EH (cell line): ENCODE data around the gene SORCS1.

Experiments used
- DNase-seq: peaks from one replicate; pipeline ENCODE4 v3.0.0-alpha.2; 2015; ENCODE audit warnings: low read depth

The SORCS1 gene

GRCh38 chr10:106992055-106992454 lies 172.5 kb downstream of the SORCS1 start:
- DNase-seq: no peak

DNA sequence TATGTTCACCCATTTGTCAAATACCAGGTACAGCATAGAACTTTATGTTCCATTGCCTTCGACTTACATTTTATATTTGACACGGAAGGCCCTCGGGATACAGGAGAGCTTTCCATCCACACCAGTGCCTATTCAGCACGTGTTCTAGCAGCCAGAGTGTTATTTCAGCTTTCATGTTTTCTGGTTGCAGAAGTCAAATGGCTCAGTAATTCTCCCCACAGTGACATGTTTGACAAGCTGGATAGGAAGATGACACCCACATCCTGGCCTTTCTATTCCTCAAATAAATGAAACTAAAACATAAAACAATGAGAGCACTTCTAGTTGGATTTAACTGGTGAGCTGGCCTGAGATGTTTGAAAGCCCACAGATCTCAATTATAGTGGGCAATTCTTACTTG lies 173.4 kb downstream of the SORCS1 start:
- no peak for DNase-seq

DNA sequence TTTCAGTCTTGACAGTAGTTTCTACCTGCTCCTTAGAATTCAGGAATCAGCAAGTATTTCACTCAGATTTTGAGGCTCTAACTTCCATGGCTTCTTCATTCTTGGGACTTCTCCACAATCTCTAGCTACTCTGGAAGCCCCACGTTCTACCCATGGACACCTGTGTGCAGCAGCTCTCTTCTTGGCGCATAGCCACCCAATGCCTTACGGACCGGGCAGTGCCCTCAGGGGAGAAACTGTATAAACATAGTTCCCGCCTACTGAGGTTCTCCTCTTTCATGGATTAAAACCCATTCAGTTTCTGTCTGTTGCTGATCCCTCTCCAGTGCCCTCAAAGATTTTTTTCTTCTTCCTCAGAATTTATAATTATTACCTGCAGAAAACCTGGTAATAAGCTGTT lies 177.1 kb downstream of the SORCS1 start:
- DNase-seq: no peak

GRCh38 chr10:106982268-106982667 lies 182.2 kb downstream of the SORCS1 start:
- no peak for DNase-seq

DNA sequence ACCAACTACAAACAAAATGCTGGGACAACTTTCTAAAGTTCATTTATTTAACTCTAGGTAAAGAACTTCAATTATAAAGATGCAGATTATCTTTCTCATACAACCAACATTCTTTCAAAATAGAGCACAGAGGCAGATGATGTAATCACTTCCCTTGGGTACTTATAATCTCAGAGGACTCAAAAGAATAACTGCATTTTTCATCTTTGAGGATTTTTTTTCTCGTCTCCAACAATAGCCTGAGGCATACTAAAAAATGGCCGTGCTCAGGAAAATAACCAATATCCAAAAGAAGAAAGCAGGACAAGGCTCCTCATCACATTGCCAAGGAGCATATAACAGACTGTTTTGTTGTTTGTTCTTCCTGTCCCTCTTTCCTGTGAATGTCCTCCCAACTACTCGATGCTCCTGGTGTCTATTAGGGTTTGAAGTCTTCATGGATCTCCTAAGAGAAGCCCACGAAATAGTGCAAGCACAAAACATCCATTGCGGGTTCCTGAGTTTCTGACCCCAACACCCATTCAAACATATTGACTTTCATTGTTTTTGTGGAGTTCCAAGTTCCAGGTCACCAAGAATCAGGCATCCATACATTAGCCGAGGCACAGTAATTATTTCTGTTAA lies 182.9 kb downstream of the SORCS1 start:
- no peak for DNase-seq

DNA sequence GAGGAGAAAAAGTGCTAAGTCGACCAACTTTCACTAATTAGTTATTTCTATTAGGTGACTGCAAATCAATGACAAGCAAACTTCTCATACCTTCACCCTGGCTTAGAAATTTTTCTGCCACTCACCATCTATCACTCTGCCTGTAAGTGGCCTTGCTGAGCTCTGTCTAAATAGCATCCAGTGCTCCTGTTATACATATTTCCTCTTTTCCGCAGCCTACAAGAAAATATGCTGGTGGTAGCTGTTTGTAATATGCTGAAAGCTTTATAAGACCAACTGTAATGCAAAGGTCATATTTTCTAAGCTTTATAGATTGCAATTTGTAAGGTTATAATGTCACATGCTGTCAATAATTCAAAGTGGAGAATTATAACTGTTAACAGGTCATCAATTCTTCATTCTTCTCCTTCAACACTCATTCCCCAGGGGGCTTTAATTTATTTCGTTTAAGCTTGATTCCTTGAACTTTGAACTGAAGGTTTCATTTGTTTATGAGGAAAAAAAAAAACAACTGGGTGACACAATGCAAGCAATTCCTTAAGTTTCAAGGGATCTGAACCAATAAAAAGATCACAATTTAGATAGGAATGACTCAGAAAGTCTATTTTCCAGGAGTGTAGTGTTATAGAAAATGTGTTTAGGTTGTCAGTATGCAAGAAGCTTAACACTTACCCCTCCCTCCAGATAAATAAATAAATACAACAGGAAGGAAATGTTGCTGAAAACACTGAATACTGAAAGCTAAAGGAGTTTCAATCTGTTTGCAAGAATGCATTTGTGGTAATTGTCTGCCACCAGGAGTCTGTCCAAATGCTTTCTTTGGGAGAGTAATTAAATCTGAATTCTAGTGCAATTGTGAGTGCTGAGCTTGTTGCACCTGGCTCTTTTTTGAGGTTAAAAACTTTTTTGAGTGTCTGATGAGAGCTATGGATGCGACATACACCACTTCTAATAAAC lies 183.7 kb downstream of the SORCS1 start:
- DNase-seq: no peak

GRCh38 chr10:106978756-106979155 lies 185.8 kb downstream of the SORCS1 start:
- DNase-seq: no peak

DNA sequence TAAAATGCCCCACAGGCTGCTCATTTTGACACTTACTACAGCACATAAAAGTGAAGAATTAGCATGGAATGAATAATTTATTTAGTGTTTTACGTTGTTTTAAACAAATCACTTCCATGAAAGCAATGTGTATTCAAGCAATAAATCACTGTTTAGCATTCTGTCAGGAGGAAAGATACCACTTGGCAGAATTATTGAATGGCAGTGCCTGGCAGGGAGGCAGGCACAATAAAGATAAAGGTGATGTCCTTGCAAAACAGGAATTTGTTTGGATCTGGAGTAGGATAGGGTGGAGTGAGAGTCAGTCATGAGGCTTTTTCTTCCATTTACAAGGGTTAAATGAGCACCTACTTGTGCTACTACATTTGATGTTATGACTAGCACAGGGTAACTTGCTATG lies 190.8 kb downstream of the SORCS1 start:
- no peak for DNase-seq

DNA sequence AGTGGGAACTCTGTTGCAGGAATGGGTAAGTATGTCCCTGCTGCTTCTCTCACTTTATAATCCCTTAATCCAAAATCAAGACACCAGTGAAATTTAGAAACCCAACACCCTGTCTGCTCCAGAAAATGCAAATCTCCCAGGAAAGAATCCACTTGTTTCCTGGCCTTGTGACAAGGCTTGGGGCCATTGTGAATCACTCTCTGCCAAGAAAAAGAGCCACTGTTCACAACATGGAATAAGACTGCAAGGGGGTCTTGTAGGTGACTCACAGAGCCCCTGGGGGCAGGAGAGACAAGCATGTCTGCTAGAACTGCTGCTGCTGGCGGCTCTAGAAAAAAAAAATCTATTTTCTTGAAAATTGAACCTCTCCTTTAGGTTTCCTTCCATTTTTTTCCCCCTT lies 191.2 kb downstream of the SORCS1 start:
- DNase-seq: no peak

- DNase-seq: no peak
These were observed 192.1 kb downstream of the SORCS1 start for GRCh38 chr10:106972381-106972780.

GRCh38 chr10:106971411-106971831 lies 193.1 kb downstream of the SORCS1 start:
- no peak for DNase-seq

DNA sequence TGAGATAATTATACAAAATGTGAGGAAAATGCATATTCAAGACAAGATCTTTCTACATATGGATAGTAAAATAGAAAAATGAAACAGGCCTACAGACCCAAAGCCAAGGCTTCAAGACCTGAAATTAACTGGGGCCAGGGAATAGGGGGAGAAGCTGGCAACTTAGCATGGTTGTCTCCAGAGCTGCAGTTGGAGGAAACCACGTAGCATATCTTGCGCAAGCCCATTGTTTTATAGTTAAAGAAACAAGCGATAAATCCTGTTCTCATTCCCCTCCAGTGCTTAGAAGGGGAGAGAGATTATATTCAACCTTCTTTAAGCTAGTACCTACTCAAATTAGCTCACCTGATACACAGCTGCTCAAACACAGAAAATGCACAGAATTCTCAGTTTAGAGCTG lies 197.1 kb downstream of the SORCS1 start:
- DNase-seq: no peak

- DNase-seq: no peak
These were observed 203.7 kb downstream of the SORCS1 start for GRCh38 chr10:106960812-106961211.

DNA sequence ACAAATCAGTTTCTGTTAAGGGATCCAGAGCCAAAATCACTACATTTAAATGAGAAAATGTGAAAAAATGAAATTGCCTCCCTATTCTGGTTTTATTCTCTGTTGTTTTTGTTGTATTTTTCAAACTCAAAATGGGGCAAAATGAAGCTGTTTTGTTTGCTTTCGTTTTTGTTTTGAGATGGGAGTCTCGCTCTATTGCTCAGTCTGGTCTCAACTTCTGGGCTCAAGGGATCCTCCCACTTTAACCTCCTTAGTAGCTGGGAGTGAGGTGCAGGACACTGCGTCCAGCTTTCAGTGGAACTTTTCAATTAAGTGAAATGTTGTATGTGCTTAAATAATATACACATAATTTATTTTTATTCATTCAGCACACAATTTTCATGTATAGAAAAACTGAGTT lies 205.0 kb downstream of the SORCS1 start:
- DNase-seq: no peak

GRCh38 chr10:106958589-106959361 lies 205.7 kb downstream of the SORCS1 start:
- DNase-seq: no peak

DNA sequence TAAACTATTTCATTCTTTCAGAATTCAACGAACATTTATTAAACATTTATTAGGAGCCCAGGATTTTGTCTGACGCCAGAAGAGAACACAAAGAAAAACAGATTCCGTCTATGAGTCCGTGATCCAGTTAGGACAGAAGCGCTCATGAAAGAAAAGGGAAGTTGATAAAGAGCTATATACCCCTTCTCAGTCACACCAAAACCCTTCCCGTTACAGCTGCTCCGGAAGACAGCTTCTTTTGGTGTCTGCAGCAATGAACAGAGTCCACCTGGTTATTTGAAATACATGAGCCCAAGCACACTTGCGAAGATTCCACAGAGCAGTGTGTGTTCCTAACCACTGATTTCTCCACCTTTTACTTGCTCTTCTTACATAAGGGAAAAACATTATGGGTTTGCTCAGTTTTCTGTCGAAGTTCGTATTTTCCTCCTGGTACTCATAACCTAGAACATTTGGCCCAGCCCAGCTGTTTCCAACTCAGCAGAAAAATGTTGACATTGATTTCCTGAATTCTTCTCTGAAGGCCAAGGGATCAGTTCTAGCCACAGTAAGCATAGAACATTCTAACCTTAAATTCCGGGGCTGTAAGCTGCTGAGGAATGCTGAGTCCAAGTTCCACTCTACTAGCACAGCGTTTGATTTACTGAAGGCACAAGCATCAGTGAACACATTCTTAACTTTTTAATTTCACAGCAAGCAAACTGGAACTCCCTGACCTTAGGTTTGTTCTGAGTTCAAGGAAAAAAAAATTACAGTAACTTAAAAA lies 206.5 kb downstream of the SORCS1 start:
- no peak for DNase-seq

DNA sequence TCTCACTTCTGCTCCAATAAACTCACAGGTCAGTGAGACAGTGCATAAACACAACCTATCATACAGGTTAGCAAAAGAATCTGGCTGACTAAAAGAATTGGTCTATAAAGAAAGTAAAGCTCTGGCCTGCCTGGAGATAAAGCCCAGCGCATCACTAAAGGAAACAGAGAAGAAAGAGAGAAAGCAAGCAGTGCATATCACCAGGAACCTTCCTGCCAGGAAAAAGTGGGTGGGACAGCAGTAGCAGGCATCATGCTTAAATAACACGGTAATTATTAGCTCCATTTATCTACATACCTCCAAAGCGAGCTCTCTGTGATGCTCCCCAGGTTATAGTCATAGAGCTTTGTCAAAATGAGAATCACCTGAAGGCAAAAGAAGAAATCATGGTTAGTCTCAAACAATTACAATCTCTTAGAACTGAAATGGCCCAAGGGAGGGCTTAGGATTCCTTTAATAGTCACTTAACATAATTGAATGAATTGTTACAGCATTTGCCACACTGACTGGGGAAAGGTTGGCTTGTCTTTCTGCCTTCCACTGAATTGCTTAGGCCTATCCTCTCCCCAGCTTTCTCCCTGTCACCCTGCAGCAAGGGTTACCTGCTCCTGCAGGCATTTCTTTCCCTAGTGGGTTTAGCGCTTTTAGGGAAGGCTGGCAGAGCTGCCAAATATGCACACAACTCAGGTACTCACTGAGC lies 208.1 kb downstream of the SORCS1 start:
- no peak for DNase-seq

DNA sequence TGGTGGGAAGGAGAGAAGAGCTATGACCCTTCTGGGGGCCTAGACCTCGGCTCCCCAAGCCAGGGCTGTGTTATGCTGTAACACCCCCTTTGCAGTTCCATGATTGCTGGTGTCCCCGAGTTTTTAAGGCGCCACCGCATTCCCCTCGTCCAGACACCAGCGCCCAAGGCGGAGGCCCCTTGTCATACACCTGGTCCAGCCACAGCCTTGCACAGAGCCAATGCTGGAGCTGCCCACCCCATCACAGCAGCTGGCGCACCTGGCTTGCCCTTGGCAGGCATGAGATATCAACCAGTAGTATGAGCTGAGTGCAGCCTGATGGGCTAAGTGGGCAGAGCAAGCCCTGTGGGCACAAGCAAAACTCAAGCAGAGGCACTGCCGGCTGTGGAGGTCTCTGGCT lies 209.4 kb downstream of the SORCS1 start:
- DNase-seq: no peak

DNA sequence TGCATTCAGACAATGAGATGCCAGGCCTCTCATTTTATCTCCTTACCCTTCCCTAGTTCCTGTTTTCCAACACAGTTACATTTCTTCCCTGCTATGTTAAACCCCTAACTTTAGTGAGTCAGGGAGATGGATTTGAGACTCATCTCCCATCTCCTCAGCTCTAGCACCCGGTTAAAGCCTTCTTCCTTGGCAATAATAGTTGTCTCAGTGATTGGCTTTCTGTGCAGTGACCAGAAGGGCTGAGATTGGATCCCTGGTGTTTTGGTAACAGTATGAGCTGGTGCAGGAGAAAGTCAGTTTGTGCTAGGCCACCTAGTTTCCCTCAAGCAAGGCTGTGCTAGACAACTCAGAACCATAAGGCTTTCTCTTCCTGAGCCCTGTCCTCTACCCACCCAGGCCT lies 212.5 kb downstream of the SORCS1 start:
- DNase-seq: no peak

DNA sequence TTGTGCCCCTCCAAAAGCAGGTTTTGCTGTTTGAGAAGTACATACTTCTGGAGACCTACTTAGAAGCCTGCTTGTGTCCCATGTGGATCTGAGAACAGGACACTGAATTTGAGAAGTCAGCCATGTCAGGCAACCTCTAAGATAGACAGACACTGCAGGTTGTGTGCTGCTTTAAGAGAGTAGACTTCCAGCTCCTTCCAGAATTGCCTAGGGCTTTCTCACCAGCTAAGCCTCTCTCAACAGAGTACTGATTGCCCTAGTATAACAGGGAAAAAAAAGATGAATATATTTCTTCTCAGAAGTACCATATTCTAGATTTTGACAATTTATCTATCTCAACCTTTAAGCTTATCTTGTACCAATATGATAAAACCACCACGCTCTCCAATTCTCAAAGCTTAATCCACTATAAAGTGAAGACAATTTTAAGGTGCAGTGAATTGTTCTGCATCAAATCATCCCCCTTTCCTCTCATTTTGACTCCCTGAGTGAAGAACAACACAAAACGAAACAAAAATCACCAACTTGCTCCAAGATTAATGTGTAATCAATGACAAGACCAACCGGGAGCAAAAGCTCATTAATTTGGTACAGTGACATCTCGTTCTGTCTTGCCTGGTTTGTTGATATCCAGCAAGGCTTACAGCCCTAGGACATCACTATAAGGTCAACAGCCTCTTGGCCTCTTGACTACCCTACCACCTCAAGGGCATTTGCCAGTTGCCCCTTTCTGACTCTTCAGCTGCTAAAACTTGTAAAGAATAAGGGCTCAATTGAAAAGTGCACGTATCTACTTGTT lies 214.6 kb downstream of the SORCS1 start:
- DNase-seq: no peak

GRCh38 chr10:106947643-106948042 lies 216.9 kb downstream of the SORCS1 start:
- no peak for DNase-seq
